Measurements from ENCODE around the gene OR52B4. TPM values are rescaled to one million over a fixed set of nuclear protein-coding genes. Genes with fewer than 3 reads are reported as not detected.
A peak's percentile ranks its signal among the peaks of the same experiment; 100 is the strongest.
"Not testable (repeated sequence)": the region's sequence is repeated elsewhere in the genome, so short reads cannot be mapped to it uniquely, and the experiment has no call there.

OR52B4 gene
- not detected for polyA plus RNA-seq (ENCODE audit: insufficient read length in 4 of 4)

DNA sequence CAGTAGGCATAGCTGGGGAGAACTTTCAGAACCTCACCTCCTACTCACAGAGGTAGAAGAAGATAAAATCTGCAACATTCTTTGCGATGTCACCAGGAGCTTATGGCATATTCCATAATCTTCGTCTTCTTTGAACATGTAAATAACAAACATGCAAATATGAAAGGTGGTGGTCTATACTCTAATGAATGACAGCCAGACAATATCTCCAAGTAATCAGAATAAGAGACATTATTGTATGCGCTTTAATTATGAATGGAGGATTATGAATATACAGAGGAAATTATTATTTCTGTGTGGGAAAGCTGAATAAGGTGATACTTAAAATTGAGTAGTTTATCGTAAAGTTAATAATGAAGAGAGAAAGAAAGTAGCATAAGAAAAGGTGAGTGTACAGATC is at the start of gene OR52B4:
Gene OR52B4 (minus strand): TSS at position 101 of the 400 bp plus-strand sequence. CDS start 91 bp downstream, at position 10.
- no peak for DNase-seq (ENCODE audit: low read depth in 4 of 4, low spot score in 3 of 4)

DNA sequence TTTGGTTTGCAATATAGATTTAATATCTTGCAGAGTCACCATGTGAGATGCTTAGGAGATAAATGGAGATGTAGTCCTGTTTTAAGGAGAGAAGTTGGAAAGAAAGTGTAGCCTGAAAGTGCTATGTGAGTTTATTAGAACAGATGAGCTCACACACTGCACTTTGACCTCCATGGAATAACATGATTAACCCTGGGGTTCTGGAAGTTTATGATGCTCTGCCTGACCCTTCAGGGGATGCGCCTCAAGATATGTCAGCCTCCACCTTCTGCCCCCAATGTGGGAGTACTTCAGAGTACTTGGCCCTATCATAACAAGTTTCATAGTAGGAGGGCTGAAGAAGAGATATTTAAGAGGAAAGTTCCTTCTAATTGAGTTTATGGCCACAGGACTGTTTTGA is 48.6 kb upstream of the OR52B4 start:
- no peak for DNase-seq (ENCODE audit: low read depth in 4 of 4, low spot score in 3 of 4)

DNA sequence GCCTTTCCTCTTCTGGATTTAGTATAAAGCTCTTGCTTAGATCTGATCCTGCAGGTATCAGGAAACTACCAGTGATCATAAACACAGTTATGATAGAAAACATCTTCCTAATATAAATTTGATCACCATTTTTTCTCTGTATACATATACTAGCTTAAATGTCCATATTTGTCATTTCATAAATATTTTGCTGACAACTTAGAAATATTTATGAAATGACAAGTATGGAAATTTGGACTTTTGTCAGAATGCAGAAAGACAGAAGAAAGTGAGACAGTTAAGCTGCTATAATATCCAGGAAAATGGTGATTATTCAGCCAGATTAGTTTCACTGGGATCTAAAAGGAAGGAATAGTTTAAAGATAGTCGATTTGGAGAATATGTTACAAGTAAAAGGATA is 48.1 kb upstream of the OR52B4 start:
- no peak for DNase-seq (ENCODE audit: low read depth in 4 of 4, low spot score in 3 of 4)

DNA sequence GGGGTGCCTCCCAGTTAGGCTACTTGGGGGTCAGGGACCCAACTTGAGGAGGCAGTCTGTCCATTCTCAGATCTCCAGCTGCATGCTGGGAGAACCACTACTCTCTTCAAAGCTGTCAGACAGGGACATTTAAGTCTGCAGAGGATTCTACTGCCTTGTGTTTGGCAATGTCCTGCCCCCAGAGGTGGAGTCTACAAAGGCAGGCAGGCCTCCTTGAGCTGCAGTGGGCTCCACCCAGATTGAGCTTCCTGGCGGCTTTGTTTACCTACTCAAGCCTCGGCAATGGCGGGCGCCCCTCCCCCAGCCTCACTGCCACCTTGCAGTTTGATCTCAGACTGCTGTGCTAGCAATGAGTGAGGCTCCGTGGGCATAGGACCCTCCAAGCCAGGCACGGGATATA is 38.0 kb upstream of the OR52B4 start:
- not testable (repeated sequence) for DNase-seq (ENCODE audit: low read depth in 4 of 4, low spot score in 3 of 4)

DNA sequence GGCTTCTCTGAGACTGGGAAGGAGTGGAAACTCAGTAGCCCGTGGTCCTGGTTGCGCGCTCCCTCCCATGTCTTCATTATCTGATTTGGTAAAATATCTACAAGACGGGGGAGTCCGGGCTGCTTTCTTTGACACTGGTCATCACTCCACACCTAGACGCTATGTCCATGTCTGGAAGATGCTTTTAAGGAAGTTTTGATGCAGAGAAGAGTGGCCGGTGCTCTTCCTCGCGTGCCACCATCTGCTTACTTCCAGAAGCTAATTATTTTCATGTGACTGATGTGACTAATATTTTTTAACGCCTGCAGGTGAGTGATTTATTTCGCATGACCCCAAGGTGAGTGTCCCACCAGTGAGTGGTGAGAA is 25.7 kb upstream of the OR52B4 start:
- DNase-seq (ENCODE audit: low read depth in 4 of 4, low spot score in 3 of 4), result no peak

DNA sequence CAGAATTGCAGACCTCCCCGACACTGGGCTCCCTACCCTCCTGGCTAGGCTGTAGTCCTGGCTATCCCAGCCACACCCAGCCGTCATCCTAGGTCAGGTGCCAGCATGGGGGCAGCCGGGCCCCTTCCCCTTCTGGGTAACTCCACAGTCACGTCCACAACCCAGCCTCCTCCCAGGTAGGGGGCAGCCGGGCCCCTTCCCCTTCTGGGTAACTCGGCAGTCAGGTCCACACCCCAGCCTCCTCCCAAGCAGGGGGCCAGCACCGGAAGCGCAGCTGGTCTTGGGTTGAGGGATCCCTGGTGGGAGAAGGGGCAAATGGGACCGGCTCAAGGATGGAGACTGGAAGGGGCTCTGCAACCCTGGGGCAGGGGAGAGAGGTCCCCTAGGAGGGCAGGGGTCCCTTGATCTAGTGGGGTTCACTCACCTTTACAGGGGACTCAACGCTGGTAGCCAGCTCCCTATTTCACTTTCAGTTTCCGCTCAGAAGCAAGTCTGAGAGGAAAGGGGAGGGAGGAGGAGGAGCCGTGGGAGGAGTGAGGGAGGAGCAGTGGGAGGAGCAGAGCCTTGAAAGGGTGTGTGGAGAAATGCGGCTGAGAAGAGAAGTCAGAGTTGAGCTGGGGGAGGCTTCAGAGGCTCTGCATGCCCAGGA is 25.1 kb upstream of the OR52B4 start, which contains the start of gene TRIM21:
Gene TRIM21 (minus strand): TSS at position 494 of the 649 bp plus-strand sequence. CDS start 3,293 bp downstream, outside the sequence.
- peak; percentile 66 to 83 (median 74) for DNase-seq (ENCODE audit: low read depth in 4 of 4, low spot score in 3 of 4)

DNA sequence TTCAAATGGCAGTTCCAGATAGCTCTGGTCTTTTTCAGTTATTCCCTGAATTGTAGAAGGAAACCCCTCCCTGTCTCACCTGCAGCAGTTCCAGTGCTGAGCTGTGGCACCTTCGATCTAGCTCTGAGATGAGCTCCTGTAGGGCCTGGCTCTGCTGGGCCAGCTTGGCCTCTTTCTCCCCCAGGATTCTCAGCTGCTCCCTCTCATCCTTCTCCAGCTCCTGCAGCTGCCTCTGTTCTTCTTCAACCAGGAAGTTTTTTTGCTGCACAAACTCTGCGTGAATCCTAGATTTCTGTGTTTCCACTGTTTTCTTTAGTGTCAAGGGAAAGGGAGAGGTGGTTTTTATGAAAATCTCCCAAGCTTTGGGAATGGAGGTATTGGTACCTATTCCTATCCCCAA is 20.0 kb upstream of the OR52B4 start:
- no peak for DNase-seq (ENCODE audit: low read depth in 4 of 4, low spot score in 3 of 4)

DNA sequence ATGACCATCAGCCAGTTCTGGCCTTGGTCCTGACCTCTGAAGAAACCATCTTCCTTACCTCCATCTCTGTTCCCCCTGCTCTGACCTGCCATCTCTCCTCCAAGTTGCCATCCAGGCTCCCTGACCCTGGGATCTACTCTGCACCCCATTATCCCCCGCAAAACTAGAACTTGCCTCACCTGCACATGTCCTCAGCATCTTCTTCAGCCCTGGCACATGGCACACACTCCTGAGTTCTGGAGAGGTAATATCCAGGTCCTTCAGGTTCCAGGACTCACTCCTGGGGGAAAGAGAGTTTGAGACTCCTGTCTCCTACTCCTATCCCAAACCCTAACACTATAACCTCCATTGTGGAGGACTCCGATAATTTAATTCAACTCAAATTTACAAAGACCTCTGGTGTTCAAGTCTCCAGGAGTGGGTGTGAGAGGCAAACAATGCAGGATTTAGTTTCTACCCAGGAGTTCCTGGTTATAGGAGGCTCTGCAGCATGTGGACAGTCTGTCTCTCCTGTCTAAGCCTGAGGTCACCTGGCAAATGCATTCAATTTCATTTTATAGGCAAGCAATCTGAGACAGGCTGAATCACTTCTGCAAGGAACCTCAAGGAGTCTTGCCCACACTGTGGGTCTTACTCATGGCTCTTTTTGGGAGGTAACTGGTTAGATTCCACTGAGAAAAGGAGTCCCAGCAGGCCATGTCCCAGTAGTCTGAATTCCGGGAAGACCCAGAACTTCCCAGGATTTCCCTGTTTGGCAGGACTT is 18.0 kb upstream of the OR52B4 start:
- no peak for DNase-seq (ENCODE audit: low read depth in 4 of 4, low spot score in 3 of 4)

DNA sequence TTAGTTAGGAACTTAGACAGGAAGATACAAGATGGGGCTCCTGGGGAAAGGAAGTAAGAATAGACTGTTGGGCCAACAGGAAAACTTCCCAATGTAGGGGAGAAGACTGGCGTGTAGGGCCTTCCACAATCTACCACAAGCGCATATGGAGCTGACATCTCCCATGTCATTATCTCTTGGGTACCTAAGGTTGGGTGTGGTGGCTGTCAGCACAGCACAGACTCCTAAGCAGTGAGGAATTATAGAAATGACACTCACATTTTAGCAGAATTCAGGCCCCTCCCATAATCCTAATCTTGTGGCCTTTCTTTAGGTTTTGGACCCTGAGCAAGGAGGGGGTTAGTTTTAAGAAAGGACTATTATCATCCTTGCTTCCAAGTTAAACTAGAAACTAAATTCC is 13.7 kb upstream of the OR52B4 start:
- DNase-seq (ENCODE audit: low read depth in 4 of 4, low spot score in 3 of 4), result no peak

DNA sequence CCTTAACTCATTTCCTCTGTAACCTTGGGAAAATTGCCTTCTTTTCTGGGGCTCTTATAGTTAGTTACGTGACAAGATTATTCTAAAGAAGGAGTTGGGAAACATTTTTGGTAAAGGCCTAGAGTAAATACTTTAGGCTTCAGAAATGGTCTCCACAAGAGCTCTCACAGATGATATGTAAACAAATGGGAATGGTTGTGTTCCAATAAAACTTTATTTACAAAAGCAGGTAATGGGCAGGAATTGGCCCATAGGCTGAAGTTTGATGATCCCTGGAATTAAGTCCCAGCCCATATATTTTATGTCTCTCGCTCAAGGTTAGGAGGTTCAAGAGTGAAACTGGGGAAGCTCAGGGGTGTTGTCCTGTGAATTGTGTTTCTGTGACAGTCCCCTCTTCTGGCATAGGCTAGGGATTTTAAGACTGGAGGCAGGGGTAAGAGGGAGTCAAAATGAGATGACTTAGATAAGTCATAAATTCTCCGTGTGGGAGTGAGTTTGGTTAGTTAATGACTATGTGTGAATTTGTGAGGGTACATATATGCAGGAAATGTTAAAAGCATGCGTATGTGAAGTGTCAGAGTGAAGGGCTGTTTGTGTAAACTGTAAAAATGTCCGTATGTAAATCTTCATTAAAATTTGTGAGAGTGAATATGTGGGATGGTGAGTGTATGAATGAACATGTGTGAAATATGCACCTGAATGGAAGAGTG is 7.4 kb upstream of the OR52B4 start:
- no peak for DNase-seq (ENCODE audit: low read depth in 4 of 4, low spot score in 3 of 4)

DNA sequence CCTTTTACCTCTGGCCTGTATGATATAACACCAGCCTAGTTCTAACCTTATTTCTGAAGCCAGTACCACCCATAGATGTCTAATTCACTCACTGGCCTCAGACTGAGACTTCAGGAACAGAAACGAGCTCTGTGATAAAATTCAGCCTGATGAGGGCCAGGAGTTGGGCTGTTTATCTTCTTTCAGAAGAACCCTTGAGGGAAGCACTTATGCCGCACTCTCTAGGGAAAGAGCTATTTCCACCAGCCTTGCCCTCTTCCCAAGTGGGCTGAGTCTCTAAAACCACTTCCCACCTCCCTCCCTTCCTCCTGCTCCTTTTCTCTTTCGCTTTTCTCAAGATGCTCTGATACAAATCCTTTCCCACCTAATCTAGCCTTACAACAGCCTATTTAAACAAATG is 2.0 kb upstream of the OR52B4 start:
- DNase-seq (ENCODE audit: low read depth in 4 of 4, low spot score in 3 of 4), result no peak

DNA sequence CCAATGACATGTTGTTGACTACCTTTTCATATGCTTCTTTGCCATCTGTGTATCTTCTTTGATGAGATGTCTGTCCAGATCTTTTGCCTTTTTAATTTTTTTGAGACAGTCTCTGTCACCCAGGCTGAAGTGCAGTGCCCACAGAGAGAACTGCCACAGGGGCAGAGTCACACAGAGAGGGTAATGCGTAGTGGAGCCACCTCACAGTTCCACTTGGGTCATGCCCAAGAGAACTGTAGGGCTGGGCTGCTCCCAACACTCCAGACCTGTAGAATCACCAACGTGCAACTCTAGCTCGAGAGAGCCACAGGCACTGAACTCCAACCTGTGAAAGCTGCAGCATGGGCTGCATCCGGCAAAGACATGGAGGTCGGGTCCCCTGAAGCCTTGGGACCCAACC is 20.0 kb downstream of the OR52B4 start:
- DNase-seq (ENCODE audit: low read depth in 4 of 4, low spot score in 3 of 4), result not testable (repeated sequence)

DNA sequence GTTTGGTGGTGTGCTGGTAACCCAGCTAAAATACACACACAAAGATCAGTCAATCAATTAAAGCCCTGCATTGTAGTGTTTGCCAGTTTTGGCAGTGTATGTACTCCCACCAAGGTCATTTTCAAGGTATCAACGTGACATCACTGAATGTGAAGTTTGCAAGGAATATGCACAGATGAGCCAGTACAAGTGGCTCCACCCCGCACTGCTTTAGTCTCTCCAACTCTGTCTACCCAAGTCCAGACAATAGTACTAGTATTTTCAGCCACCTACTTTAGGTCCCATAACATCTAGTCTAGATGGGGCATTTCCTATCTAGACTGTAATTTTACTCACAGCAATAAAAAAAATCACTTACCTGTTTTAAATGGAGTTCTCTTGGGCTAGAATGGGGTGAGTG is 22.8 kb downstream of the OR52B4 start:
- not testable (repeated sequence) for DNase-seq (ENCODE audit: low read depth in 4 of 4, low spot score in 3 of 4)

DNA sequence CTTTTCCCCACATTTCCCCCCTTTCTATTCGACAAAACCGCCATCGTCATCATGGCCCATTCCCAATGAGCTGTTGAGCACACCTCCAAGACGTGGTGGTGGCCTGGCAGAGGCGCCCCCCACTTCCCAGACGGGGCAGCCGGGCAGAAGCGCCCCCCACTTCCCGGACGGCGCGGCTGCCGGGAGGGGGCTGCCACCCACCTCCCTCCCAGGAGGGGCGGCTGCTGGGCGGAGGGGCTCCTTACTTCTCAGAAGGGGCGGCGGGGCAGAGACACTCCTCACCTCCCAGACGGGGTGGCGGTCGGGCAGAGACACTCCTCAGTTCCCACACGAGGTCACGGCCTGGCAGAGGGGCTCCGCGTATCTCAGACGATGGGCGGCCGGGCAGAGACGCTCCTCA is 33.8 kb downstream of the OR52B4 start:
- DNase-seq (ENCODE audit: low read depth in 4 of 4, low spot score in 3 of 4), result not testable (repeated sequence)

Other genes starting within 250 kb of the OR52B4 start
- 10 to 100 TPM; 20.6 to 23.2 (median 22.5) TPM for gene TRIM21, start 25.3 kb upstream of the OR52B4 start, polyA plus RNA-seq (ENCODE audit: insufficient read length in 4 of 4)
- not detected for gene OR52K2, start 80.9 kb upstream of the OR52B4 start, polyA plus RNA-seq (ENCODE audit: insufficient read length in 4 of 4)
- under 1 TPM; 0.09 to 0.18 (median 0.13) TPM for gene OR52K1, start 114.3 kb upstream of the OR52B4 start, polyA plus RNA-seq (ENCODE audit: insufficient read length in 4 of 4)
- not detected for gene OR52M1, start 176.8 kb upstream of the OR52B4 start, polyA plus RNA-seq (ENCODE audit: insufficient read length in 4 of 4)
- gene OR52I2, start 213.4 kb upstream of the OR52B4 start, polyA plus RNA-seq (ENCODE audit: insufficient read length in 4 of 4), result not detected
- under 1 TPM in 1 of 4 donors, not detected in 3; 0.08 TPM for gene OR52I1, start 225.7 kb upstream of the OR52B4 start, polyA plus RNA-seq (ENCODE audit: insufficient read length in 4 of 4)
- 10 to 100 TPM; 16.4 to 23.0 (median 20.5) TPM for gene TRIM68, start 239.8 kb upstream of the OR52B4 start, polyA plus RNA-seq (ENCODE audit: insufficient read length in 4 of 4)

All from left renal pelvis (tissue), 4 donors.